GM10266 (cell line): Measurements from ENCODE around the gene FBXW2.

Experiments used
- DNase-seq: peaks from one replicate; pipeline ENCODE4 v3.0.0; 2012; ENCODE audit errors: extremely low spot score
- CTCF ChIP-seq: IDR thresholded peaks from 2 replicates; pipeline ENCODE4 v1.5.1; 2012; ENCODE audit warnings: mild to moderate bottlenecking, low read depth; ENCODE audit not compliant: control insufficient read depth, insufficient read depth; ENCODE audit errors: missing control alignments

The FBXW2 gene

GRCh38 chr9:120717176-120717575 lies 76.0 kb downstream of the FBXW2 start:
- no peak for TF ChIP-seq CTCF
- no peak for DNase-seq

- DNase-seq, result no peak
- no peak for TF ChIP-seq CTCF
Observed at GRCh38 chr9:120716483-120716882, 76.7 kb downstream of the FBXW2 start.

GRCh38 chr9:120715389-120715924 lies 77.8 kb downstream of the FBXW2 start:
- DNase-seq, result no peak
- no peak for TF ChIP-seq CTCF

GRCh38 chr9:120714846-120715388 lies 78.3 kb downstream of the FBXW2 start:
- TF ChIP-seq CTCF, result no peak
- no peak for DNase-seq

- TF ChIP-seq CTCF, result no peak
- peak; percentile 98 for DNase-seq
Observed at GRCh38 chr9:120714088-120714845, 78.9 kb downstream of the FBXW2 start, which contains the start of gene MEGF9. Gene MEGF9, minus strand, starts transcription at chr9:120714470. Its CDS starts 112 bp downstream, at chr9:120714358.

- peak; percentile 53 for DNase-seq
Observed at GRCh38 chr9:120713257-120714087, 79.7 kb downstream of the FBXW2 start.

More at GRCh38 chr9:120713257-120714087, 79.7 kb downstream of the FBXW2 start:
- no peak for TF ChIP-seq CTCF
